HepG2 (cell line): ENCODE results near the gene SPSB1. TPM values are rescaled to one million over a fixed set of nuclear protein-coding genes. Genes with fewer than 3 reads are reported as not detected.

Source experiments
- FOXA3 ChIP-seq: IDR thresholded peaks from 2 replicates; pipeline ENCODE4 v1.6.1; 2016; ENCODE audit warnings: missing genetic modification reagents, missing compliant biosample characterization
- HDAC1 ChIP-seq: sonication (generic); formaldehyde crosslinking; IDR thresholded peaks from 2 replicates; pipeline ENCODE4 v1.5.1; 2020; ENCODE audit warnings: mild to moderate bottlenecking, missing genetic modification reagents
- KMT2B ChIP-seq: IDR thresholded peaks from 2 replicates; pipeline ENCODE4 v1.6.1; 2016; ENCODE audit warnings: missing genetic modification reagents, missing compliant biosample characterization
- ZBTB3 ChIP-seq: sonication (generic); formaldehyde crosslinking; IDR thresholded peaks from 2 replicates; pipeline ENCODE4 v1.4.0; 2020; ENCODE audit warnings: low read depth, mild to moderate bottlenecking, moderate library complexity, missing genetic modification reagents, borderline replicate concordance
- ZBTB7A ChIP-seq: sonication (generic); formaldehyde crosslinking; IDR thresholded peaks from 2 replicates; pipeline ENCODE4 v1.8.0; 2022; ENCODE audit warnings: mild to moderate bottlenecking, missing genetic modification reagents
- ZFP37 ChIP-seq: sonication (generic); formaldehyde crosslinking; IDR thresholded peaks from 2 replicates; pipeline ENCODE4 v1.4.0; 2020; ENCODE audit warnings: missing genetic modification reagents, borderline replicate concordance
- ZNF263 ChIP-seq: sonication (generic); formaldehyde crosslinking; IDR thresholded peaks from 2 replicates; pipeline ENCODE4 v1.4.0; 2020; ENCODE audit warnings: missing genetic modification reagents
- ZNF335 ChIP-seq: sonication (generic); formaldehyde crosslinking; IDR thresholded peaks from 2 replicates; pipeline ENCODE4 v1.4.0; 2020; ENCODE audit warnings: missing genetic modification reagents
- polyA plus RNA-seq, 8 experiments: library from polyadenylated mRNA; depleted of rRNA in 3 of 8; stranded (reverse) in 7 of 8; unstranded in 1 of 8; fragments of >200 nt; fragmentation: Illumina TruSeq in 4 of 8; extraction: Trizol in 4 of 8; gene quantifications; 2 replicates each; pipeline versions ENCODE4 v1.2.1 to v1.2.3, GENCODE V29; 2011 to 2016; ENCODE audit warnings: low read depth in 4 of 8, missing spikeins in 1 of 8, mixed read lengths in 1 of 8; ENCODE audit not compliant: insufficient read depth in 1 of 8
- total RNA-seq, 5 experiments: library from RNA; depleted of rRNA; stranded (reverse); fragments of >200 nt; fragmentation: Illumina TruSeq; extraction: Trizol; gene quantifications; 2 replicates each; pipeline ENCODE4 v1.2.3, GENCODE V29; 2016; ENCODE audit warnings: low read depth in 1 of 5
- TF ChIP-seq, protein P1 (sequence below): sonication (generic); formaldehyde crosslinking; IDR thresholded peaks from 2 replicates; pipeline ENCODE4 v1.4.0; 2020; ENCODE audit warnings: mild to moderate bottlenecking, low read depth, missing genetic modification reagents
- TF ChIP-seq, protein P2 (sequence below): IDR thresholded peaks from 2 replicates; pipeline ENCODE4 v1.6.1; 2016; ENCODE audit warnings: low read depth
- TF ChIP-seq, protein P3 (sequence below): sonication (generic); formaldehyde crosslinking; IDR thresholded peaks from 2 replicates; pipeline ENCODE4 v1.4.0; 2020; ENCODE audit warnings: missing genetic modification reagents, borderline replicate concordance
- TF ChIP-seq, protein P4 (sequence below): sonication (generic); formaldehyde crosslinking; IDR thresholded peaks from 2 replicates; pipeline ENCODE4 v1.5.0; 2020; ENCODE audit warnings: missing genetic modification reagents
- TF ChIP-seq, protein P5 (sequence below): sonication (generic); formaldehyde crosslinking; IDR thresholded peaks from 2 replicates; pipeline ENCODE4 v1.4.0; 2020; ENCODE audit warnings: missing genetic modification reagents, mild to moderate bottlenecking, borderline replicate concordance
- TF ChIP-seq, protein P6 (sequence below): sonication (generic); formaldehyde crosslinking; IDR thresholded peaks from 2 replicates; pipeline ENCODE4 v1.5.1; 2020; ENCODE audit warnings: missing genetic modification reagents, mild to moderate bottlenecking, borderline replicate concordance

SPSB1 gene
- total and polyA plus RNA-seq, 2 of the 13 experiments (the other 11 are each of a cell fraction or from before 2014, with no cell fraction given): 5.0 to 8.0 TPM

DNA sequence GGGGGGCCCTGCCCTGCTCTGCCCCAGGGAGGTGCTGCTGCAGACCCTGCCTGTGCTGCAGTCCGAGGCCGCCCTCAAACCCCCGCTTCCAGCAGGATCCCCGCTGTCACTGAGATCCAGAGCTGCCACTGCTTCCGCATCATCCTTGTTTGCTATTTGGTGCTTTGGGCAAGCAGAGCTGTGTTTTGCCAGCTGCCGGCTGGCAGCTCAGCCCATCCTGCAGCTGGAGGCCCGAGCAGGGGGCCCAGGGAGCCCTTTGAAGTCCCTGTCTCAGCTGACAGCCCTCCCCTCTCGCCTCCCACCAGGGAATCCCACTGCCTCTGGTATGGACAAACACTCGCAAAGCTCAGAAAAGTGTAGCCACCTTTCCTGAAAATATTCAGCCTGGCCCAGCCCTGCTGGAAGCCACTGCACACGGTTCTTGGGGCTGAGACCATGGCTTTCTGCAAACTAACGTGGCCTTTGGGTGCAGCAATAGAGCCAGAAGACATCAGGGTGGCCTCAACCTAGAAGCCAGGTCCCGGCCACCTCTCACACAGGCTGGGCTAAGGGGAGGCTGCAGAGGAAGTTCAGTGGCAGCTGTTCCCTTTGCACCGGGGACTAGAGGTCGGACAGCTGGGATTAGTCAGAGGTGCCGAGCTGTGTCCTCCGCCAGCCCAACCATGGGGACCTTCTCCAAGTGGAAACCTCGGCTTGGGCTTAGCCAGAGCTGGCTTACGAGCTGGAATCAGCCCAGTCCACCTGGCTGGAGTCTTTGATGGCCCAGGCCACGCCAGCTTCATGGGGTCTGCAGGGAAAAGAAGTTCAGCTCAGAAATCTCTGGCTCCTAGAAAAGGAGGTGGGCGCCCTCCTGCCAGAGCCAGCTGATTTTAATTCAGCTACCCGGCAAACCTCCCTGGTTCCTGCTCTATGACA, 107.1 kb downstream of the SPSB1 start (continued):
- TF ChIP-seq, protein P1, sequence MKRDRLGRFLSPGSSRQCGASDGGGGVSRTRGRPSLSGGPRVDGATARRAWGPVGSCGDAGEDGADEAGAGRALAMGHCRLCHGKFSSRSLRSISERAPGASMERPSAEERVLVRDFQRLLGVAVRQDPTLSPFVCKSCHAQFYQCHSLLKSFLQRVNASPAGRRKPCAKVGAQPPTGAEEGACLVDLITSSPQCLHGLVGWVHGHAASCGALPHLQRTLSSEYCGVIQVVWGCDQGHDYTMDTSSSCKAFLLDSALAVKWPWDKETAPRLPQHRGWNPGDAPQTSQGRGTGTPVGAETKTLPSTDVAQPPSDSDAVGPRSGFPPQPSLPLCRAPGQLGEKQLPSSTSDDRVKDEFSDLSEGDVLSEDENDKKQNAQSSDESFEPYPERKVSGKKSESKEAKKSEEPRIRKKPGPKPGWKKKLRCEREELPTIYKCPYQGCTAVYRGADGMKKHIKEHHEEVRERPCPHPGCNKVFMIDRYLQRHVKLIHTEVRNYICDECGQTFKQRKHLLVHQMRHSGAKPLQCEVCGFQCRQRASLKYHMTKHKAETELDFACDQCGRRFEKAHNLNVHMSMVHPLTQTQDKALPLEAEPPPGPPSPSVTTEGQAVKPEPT (CRISPR knock-in tag): no peak
- TF ChIP-seq KMT2B (CRISPR knock-in tag) (no peak), ZBTB3 (CRISPR knock-in tag) (no peak), FOXA3 (CRISPR knock-in tag) (0 out of 2 replicates have a peak, but pooled peaks have one; percentile 5), ZFP37 (CRISPR knock-in tag) (no peak), ZNF263 (no peak), ZNF335 (no peak), HDAC1 (peak; percentile 33; the same call in 1 of the 2 replicates), ZBTB7A (CRISPR knock-in tag) (0 out of 2 replicates have a peak, but pooled peaks have one; percentile 14)
- TF ChIP-seq, protein P2, sequence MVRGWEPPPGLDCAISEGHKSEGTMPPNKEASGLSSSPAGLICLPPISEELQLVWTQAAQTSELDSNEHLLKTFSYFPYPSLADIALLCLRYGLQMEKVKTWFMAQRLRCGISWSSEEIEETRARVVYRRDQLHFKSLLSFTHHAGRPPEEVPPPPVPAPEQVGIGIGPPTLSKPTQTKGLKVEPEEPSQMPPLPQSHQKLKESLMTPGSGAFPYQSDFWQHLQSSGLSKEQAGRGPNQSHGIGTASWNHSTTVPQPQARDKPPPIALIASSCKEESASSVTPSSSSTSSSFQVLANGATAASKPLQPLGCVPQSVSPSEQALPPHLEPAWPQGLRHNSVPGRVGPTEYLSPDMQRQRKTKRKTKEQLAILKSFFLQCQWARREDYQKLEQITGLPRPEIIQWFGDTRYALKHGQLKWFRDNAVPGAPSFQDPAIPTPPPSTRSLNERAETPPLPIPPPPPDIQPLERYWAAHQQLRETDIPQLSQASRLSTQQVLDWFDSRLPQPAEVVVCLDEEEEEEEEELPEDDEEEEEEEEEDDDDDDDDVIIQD (CRISPR knock-in tag): no peak
- TF ChIP-seq, protein P3, sequence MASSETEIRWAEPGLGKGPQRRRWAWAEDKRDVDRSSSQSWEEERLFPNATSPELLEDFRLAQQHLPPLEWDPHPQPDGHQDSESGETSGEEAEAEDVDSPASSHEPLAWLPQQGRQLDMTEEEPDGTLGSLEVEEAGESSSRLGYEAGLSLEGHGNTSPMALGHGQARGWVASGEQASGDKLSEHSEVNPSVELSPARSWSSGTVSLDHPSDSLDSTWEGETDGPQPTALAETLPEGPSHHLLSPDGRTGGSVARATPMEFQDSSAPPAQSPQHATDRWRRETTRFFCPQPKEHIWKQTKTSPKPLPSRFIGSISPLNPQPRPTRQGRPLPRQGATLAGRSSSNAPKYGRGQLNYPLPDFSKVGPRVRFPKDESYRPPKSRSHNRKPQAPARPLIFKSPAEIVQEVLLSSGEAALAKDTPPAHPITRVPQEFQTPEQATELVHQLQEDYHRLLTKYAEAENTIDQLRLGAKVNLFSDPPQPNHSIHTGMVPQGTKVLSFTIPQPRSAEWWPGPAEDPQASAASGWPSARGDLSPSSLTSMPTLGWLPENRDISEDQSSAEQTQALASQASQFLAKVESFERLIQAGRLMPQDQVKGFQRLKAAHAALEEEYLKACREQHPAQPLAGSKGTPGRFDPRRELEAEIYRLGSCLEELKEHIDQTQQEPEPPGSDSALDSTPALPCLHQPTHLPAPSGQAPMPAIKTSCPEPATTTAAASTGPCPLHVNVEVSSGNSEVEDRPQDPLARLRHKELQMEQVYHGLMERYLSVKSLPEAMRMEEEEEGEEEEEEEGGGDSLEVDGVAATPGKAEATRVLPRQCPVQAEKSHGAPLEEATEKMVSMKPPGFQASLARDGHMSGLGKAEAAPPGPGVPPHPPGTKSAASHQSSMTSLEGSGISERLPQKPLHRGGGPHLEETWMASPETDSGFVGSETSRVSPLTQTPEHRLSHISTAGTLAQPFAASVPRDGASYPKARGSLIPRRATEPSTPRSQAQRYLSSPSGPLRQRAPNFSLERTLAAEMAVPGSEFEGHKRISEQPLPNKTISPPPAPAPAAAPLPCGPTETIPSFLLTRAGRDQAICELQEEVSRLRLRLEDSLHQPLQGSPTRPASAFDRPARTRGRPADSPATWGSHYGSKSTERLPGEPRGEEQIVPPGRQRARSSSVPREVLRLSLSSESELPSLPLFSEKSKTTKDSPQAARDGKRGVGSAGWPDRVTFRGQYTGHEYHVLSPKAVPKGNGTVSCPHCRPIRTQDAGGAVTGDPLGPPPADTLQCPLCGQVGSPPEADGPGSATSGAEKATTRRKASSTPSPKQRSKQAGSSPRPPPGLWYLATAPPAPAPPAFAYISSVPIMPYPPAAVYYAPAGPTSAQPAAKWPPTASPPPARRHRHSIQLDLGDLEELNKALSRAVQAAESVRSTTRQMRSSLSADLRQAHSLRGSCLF (CRISPR knock-in tag): no peak
- TF ChIP-seq, protein P4, sequence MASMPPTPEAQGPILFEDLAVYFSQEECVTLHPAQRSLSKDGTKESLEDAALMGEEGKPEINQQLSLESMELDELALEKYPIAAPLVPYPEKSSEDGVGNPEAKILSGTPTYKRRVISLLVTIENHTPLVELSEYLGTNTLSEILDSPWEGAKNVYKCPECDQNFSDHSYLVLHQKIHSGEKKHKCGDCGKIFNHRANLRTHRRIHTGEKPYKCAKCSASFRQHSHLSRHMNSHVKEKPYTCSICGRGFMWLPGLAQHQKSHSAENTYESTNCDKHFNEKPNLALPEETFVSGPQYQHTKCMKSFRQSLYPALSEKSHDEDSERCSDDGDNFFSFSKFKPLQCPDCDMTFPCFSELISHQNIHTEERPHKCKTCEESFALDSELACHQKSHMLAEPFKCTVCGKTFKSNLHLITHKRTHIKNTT (CRISPR knock-in tag): no peak
- TF ChIP-seq, protein P5, sequence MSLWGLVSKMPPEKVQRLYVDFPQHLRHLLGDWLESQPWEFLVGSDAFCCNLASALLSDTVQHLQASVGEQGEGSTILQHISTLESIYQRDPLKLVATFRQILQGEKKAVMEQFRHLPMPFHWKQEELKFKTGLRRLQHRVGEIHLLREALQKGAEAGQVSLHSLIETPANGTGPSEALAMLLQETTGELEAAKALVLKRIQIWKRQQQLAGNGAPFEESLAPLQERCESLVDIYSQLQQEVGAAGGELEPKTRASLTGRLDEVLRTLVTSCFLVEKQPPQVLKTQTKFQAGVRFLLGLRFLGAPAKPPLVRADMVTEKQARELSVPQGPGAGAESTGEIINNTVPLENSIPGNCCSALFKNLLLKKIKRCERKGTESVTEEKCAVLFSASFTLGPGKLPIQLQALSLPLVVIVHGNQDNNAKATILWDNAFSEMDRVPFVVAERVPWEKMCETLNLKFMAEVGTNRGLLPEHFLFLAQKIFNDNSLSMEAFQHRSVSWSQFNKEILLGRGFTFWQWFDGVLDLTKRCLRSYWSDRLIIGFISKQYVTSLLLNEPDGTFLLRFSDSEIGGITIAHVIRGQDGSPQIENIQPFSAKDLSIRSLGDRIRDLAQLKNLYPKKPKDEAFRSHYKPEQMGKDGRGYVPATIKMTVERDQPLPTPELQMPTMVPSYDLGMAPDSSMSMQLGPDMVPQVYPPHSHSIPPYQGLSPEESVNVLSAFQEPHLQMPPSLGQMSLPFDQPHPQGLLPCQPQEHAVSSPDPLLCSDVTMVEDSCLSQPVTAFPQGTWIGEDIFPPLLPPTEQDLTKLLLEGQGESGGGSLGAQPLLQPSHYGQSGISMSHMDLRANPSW (CRISPR knock-in tag): no peak
- TF ChIP-seq, protein P6, sequence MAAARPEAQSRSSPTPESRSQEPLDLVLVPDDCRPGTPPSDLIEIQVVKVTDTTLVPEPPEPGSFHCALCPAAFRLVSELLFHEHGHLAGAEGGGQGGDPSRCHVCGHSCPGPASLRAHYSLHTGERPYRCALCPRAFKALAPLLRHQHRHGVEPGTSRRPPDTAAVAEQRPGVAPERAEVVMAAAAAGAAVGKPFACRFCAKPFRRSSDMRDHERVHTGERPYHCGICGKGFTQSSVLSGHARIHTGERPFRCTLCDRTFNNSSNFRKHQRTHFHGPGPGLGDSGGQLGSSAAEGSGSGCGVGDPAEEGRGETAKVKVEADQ: no peak
